ENCODE results near the gene PTPRG. TPM values are rescaled to one million over a fixed set of nuclear protein-coding genes. Genes with fewer than 3 reads are reported as not detected.

PTPRG gene
- total RNA-seq, 3 donors from 2014 or later = 28.9 to 54.7 (median 40.4) TPM

DNA sequence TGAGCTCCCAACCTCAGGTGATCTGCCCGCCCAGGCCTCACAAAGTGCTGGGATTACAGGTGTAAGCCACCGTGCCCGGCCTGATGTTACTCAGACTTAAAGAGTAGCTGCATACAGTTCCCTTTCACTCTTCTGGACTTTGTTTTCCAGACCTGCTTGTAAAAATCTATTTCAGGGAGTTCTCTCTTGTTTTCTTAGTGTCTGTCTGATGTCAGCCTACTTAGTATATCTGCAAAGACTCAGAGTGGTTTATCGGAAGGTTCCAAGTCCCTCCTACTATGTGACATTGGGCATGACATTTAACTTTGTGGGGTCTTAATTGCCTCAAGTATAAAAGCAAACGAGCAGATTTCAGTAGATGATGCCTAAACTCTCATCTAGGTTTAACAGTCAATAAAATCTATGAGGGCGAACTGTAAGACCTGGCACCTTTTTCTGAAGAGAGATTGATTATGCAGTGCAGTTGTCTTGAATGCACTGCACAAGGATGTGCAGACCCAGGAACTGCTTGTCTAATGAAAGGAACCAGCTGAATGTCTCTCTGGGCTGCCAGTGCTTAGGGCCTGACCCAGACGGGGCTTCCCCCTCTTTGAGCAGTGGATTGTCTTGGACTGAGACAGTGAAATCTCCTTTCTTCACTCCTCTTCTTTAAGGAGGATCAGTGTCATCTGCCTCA is 301.4 kb downstream of the PTPRG start:
- TF ChIP-seq, protein P1, sequence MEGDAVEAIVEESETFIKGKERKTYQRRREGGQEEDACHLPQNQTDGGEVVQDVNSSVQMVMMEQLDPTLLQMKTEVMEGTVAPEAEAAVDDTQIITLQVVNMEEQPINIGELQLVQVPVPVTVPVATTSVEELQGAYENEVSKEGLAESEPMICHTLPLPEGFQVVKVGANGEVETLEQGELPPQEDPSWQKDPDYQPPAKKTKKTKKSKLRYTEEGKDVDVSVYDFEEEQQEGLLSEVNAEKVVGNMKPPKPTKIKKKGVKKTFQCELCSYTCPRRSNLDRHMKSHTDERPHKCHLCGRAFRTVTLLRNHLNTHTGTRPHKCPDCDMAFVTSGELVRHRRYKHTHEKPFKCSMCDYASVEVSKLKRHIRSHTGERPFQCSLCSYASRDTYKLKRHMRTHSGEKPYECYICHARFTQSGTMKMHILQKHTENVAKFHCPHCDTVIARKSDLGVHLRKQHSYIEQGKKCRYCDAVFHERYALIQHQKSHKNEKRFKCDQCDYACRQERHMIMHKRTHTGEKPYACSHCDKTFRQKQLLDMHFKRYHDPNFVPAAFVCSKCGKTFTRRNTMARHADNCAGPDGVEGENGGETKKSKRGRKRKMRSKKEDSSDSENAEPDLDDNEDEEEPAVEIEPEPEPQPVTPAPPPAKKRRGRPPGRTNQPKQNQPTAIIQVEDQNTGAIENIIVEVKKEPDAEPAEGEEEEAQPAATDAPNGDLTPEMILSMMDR (IDR thresholded peaks at IDR 0.05) = no peak
- no peaks in the 10 kb centered on the region for H3K9me3 ChIP-seq
- intact Hi-C loops (cut with DNase I, micrococcal nuclease) = no loop called here
- no peaks in the 10 kb centered on the region for H3K36me3 ChIP-seq (ENCODE audit: low read depth)
- DNase-seq (peak in 1 of 3 donors; percentile 44), ATAC-seq (peak; percentile 81)
- H3K4me3 ChIP-seq = no peak overlapping the region
- H3K4me1 ChIP-seq (ENCODE audit: low read depth) = no peaks in the 10 kb centered on the region

DNA sequence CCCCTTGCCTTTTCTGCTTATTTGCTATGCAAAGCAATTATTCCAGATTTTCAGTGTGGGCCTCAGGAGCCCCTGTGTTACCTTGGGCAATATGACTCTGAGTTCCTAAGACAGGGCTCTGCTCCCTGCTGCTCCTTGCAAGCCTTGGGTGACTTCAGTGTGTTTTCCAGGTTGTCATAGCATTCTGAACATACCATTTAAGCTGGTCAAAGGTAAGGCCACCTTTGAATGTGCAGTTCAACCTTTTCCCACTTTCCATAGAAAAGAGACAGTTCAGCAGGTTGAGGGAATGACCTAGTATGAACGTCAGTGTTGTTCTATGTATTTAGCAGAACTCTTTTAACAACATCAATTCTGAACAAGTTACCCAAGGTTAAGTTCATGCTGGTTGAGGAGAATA is 302.2 kb downstream of the PTPRG start:
- Histone ChIP-seq H3K4me1 (ENCODE audit: low read depth) (no peaks in the 10 kb centered on the region), H3K4me3 (no peak overlapping the region), H3K9me3 (no peaks in the 10 kb centered on the region), H3K36me3 (ENCODE audit: low read depth) (no peaks in the 10 kb centered on the region)
- DNase-seq (no peak), ATAC-seq (no peak)
- TF ChIP-seq, protein P1 (IDR thresholded peaks at IDR 0.05) = no peak
- intact Hi-C loops (cut with DNase I, micrococcal nuclease) = no loop called here

DNA sequence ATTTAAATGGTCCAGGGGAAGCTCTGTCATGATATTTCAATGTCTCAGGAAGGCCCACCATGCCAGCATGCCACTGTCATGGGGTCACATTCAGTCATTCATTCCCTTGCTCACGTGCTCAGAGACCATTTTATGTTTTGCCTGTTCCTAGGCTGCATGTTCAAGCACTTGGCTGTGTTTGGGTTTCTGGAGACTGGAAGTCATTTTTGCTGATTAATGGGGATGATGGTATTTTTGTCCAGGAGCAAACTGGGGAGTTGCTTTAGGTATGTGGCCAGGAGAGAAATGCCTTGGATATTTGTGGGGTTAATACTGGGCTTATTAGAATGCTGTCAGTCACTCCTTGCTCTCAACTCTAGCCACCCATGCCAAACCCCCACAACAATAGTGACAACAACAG is 303.5 kb downstream of the PTPRG start:
- Histone ChIP-seq H3K4me1 (ENCODE audit: low read depth) (no peaks in the 10 kb centered on the region), H3K4me3 (no peak overlapping the region), H3K9me3 (no peaks in the 10 kb centered on the region), H3K36me3 (ENCODE audit: low read depth) (no peaks in the 10 kb centered on the region)
- intact Hi-C loops (cut with DNase I, micrococcal nuclease) = no loop called here
- TF ChIP-seq, protein P1 (IDR thresholded peaks at IDR 0.05) = no peak
- ATAC-seq (no peak), DNase-seq (no peak)

DNA sequence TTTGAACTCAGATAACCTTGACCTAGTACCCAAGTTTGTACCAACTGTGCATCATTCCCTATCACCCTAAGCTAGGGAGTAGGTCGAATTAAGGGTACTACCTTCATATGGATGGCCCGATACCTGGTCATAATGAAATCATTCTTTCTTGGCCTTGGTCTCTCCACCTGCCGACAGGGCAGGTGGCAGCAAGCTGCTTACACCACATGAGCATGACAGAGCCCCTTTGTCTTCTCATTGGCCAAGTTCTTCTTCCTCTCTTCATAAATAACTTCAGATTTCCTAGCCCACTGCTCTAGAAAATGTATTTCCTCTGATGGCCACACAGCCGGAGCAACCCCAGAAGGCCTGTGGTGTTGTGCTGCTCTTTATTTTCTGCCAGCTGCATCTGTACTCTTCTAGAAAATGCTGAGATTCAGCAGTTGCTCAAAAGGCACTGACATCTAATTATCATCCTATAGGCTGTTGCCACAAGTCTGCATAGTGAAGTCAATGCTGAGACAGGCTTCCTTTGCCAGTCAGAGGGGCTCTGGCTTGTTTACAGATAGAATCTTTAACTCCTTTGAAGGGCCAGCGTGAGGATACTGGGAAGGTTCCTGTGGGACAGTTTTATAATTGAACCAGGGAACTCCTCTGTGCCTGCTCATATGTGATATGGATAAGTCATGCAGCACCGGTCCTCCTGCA is 304.2 kb downstream of the PTPRG start:
- intact Hi-C loops (cut with DNase I, micrococcal nuclease) = no loop called here
- no peak for ATAC-seq
- Histone ChIP-seq H3K4me1 (ENCODE audit: low read depth) (no peaks in the 10 kb centered on the region), H3K36me3 (ENCODE audit: low read depth) (no peaks in the 10 kb centered on the region), H3K9me3 (no peaks in the 10 kb centered on the region), H3K4me3 (no peak overlapping the region)
- TF ChIP-seq, protein P1 (IDR thresholded peaks at IDR 0.05) = no peak
- DNase-seq = no peak

DNA sequence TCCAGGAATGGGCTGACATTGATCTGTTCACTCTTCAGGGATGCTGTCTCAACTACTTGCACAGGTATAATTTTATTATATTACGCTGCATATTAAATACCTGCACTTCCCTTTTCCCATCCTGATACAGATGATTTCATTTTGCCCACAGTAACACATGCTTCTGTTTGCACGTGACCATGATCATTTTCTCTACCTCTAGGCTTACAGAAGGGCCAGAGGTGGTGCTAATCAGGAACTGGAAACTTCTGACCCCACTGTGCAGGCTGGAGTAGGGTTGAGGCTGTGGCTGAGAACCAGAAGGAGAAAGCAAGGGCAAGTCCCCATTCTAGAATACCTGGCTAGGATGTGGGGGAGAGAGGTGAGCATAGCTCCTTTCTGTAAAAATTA is 304.8 kb downstream of the PTPRG start:
- Histone ChIP-seq H3K4me3 (no peak overlapping the region), H3K9me3 (no peaks in the 10 kb centered on the region), H3K4me1 (ENCODE audit: low read depth) (no peaks in the 10 kb centered on the region), H3K36me3 (ENCODE audit: low read depth) (no peaks in the 10 kb centered on the region)
- ATAC-seq (no peak), DNase-seq (no peak)
- intact Hi-C loops (cut with DNase I, micrococcal nuclease) = no loop called here
- TF ChIP-seq, protein P1 (IDR thresholded peaks at IDR 0.05) = no peak

Measured in mucosa of descending colon (tissue), 3 donors.